Globus pallidus (tissue), 1 donor: ENCODE measurements around the gene KCNQ1OT1.

Experiments used
- DNase-seq: peaks from one replicate; pipeline ENCODE4 v3.0.0-alpha.2; 2015; ENCODE audit warnings: low spot score

Gene KCNQ1OT1

DNA sequence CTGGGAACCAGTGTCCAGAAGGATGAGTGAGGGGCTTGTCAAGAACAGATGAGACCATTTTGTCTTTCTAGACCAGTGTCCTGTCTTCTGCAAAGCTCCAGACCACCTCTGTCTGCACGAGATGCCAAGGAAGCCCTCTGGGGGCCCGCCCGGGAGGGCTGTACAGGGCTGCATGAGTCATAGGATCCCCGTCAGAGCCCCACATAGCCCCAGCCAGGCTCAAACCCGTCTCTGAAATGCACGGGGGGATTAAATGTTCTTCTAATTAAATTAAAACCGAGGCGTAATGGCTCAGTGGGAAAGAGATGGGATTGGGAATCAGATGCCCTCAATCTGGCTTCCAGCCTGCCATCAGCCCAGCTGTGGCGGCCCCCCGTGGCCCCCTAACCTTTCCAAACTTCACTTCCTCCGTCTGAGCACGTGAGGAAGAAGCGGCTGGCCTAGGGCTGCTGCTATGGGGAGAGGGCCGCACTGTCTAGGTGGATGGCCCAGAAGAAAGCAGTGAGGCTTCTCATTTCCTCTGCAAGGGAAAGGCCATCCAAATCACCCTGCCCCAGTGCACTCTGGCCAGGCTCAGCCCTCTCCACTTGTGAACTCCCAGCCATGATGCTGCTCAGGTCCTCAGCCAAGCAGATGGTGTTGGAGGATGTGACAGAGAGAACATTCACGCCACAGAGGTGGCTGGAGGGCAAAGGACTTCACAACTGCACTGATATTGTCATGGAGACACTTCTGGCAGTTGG is 32.8 kb downstream of the KCNQ1OT1 start:
- no peak for DNase-seq

DNA sequence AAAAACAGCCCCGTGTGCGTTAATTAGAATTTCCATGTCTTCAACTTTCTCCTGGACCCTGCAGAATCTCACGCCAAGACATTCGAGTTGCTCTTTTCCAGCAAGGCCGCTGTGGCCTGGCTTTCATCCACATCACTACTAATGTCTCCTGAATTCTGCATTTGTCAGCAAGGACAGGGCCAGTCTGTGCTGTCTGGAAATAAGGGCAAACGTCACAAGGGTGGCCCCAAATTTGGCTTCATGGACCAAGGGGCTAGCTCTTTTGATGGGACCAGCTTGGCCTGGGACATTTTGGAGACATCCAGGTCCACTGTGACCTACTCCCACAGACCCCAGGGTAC is 33.4 kb downstream of the KCNQ1OT1 start:
- no peak for DNase-seq

GRCh38 chr11:2665526-2666400 is 34.0 kb downstream of the KCNQ1OT1 start:
- no peak for DNase-seq

DNA sequence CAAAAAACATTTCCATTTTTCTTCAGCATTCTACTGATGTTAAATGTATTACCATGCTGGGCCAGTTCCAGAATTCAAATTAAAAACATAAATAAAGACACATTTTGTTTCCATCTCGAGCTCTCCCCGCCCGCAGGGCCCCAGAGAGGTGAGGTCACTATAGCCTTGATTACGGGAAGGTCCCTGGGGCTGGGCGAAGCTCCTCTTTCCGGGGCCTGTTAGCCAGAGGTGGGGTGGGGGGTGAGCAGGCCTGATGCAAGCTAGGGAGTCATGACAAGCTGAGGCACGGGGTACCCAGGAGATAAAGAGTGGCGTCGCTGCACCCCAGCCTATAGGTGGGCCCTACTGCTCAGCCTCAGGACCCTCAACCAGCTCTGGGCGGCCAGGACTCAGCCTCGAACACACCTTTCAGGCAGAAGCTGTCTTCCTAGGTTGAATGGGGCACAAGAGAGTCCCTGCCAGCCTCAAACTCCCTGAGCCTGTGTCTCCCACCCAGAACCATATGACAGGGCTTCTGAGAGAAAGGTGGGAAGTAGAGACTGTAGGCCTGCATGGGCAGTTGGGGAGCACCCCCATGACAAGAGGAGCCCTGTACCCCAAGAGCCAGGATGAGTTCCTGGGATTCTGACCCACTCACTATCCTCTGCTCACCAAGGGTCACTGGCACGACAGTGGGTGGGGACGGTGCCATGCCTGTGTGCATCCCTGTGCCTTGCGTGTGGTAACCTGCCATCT is 34.8 kb downstream of the KCNQ1OT1 start:
- no peak for DNase-seq

DNA sequence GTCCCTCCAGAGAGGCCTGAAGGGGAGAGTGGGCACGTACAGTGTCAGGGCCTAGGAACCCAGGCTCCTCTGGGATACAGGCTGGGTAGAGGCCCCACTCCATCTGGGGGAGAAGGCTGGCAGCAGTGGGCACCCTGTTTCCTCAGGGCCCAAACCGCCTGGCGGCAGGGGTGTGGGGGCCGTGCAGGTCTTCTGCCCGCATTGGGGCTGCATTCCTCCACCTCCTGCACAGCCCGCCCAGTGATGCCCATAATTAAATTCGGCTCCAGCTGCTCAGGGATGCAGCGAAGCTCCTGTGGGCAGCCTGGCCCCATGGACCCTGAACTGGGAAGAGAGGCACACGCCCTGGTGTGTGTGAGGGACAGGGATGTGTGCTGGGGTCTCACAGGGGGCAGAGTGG is 35.4 kb downstream of the KCNQ1OT1 start:
- DNase-seq: no peak

DNA sequence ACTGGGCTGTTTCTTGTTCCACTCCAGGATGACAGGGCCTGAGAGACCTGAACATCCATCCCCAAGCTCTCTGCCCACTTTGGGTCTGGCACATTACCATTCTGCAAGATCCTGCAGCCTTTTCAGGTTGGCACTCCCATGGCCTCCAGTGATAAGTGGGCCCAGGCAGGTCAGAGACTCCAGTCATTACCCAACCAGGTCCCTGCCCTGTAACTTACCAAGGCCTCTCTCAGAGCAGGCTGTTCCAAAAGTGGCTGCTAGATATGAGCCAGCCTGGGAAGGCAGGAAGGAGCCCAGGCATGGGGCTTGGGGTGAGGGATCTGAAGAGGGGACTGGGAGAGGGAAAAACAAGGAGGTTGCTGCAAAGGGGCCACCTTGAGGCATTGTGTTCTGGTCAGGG is 35.9 kb downstream of the KCNQ1OT1 start:
- DNase-seq: no peak

DNA sequence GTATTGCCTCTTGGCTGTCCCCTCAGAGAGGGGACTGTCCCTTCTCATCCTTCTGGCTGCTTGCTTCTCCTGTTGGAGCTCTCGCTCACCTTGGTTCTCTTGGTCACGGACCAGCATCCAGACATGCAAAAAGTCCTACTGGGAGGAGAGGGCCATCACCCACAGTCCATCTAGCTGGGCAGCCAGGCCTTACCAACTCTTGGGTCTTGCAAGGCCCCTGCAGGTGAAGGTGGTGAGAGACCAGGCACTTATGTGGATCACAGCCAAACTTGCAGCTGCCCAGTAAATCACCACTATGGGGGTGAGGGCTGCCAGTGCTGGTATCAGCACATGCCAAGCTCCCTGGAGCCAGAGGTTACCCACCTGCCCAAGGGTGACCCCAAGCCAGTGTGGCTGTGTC is 36.3 kb downstream of the KCNQ1OT1 start:
- no peak for DNase-seq

- DNase-seq: no peak
Measured at GRCh38 chr11:2662430-2663299, 37.1 kb downstream of the KCNQ1OT1 start.

DNA sequence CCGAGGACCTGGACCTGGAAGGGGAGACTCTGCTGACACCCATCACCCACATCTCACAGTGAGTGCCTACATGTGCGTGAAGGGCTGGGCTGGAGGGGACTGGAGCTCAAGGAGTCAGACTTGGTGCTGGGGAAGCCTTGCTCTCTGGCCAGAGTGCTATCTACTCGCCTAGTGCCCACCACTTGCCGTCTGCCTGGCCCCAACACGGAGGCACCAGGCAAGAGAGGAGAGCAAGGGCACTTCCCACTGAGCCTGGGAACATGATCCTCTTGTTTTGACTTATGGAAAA is 37.8 kb downstream of the KCNQ1OT1 start:
- no peak for DNase-seq

GRCh38 chr11:2661173-2662023 is 38.4 kb downstream of the KCNQ1OT1 start:
- DNase-seq: no peak

GRCh38 chr11:2660357-2660939 is 39.3 kb downstream of the KCNQ1OT1 start:
- no peak for DNase-seq

DNA sequence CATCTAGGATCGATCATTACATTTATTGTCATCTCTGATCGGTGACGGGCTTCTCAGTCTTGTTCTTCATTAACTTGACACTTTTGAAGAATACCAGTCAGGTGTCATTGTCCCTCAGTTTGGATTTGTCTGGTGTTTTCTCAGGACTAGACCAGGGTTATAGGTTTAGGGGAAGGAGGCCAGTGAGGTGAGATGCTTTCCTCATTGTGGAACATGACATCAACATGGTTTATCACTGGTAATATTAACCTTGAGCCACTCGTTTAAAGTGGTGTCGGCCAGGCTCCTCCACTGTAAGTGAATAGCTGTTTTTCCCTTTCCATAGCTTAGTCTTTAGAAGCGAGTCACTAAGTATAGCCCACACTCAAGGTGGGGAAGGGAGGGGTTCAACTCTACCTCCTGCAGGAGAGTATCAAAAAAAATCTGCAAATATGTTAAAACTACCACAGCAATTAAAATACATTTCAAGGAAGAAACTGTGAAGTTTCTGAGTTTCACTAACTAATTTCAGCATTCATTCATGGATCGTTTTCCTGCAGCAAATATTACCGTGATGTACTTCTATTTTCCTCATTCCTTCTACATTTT is 42.0 kb downstream of the KCNQ1OT1 start:
- DNase-seq: no peak

DNA sequence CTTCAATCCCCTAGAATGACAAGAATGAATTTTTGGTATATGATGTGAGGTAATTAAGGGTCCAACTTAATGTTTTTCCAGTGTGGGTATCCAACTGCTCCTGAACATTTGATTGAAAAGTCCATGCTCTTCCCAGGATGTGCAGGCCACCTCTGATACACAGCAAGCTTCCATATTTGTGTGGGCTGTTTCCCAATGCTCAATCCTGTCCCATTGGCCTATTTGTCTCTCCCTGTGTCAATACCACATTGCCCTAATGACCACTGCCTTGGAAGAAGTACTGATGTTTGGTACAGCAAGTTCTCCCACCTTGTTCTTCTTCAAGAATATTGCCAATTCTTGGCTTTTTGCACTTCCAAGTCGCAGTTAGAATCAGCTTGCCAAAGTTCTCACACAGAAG is 42.9 kb downstream of the KCNQ1OT1 start:
- DNase-seq: no peak

GRCh38 chr11:2655834-2656622 is 43.8 kb downstream of the KCNQ1OT1 start:
- DNase-seq: no peak

GRCh38 chr11:2655016-2655719 is 44.6 kb downstream of the KCNQ1OT1 start:
- no peak for DNase-seq

DNA sequence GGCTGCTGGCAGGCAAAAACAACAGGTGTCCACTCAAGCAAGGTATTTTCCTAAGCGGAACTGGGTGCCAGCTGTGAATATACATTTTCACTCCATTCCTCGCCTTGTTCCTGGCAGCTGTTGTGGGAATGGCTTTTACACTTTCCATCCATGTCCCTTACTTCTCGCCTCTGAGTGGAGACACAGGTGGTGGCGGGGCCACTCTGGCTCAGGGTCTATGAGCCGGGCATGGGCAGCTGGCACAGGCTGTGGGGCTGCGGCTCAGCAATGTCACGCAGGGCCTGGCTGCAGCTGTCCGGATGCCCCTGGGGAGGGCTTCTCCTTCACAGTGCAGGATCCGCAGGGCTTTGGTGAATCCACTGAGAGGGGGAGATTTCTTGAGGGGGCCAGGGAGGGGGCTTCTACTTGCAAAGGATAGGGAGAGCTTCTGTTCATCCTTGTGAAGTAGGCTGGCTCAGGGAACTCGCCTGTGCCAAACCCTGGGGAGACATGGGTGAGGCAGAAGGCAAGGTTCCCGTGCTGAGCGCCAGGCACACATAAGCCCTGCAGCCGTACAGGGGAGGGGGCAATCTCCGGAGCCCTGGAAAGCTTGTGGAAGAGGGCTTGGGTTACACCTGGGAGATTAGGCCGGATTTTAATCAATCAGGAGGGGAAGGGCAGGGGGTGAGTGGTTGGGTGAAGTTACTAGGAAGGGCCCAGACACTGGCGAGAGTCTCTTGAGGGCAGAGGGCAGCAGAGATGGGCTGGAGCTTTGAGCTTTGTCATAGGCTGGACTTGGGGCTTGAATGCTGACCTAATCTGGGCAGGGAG is 45.7 kb downstream of the KCNQ1OT1 start:
- no peak for DNase-seq

GRCh38 chr11:2653198-2653551 is 46.6 kb downstream of the KCNQ1OT1 start:
- no peak for DNase-seq
